ENCODE measurements around the gene WRAP73. TPM values are rescaled to one million over a fixed set of nuclear protein-coding genes. Genes with fewer than 3 reads are reported as not detected.

Gene WRAP73
- total and polyA plus RNA-seq, 9 of the 15 experiments (the other 6 are each of a cell fraction or from before 2014, with no cell fraction given): 4.3 to 51.8 (median 30.1) TPM

- TF ChIP-seq ZNF589 (CRISPR knock-in tag; IDR thresholded peaks at IDR 0.05; ENCODE audit: low read depth): no peak
- TF ChIP-seq NONO (IDR thresholded peaks at IDR 0.05; ENCODE audit: low read depth in 2 of 2, low read length in 1 of 2): no peak
- 0 out of 2 replicates have a peak, but pooled peaks have one; percentile 39 for TF ChIP-seq NBN (IDR thresholded peaks at IDR 0.05; ENCODE audit: low read depth)
- TF ChIP-seq FOSL1 (tag; conservative IDR thresholded peaks at IDR 0.05): no peak
- peak; percentile 52; the same call in 1 of the 2 replicates for TF ChIP-seq DPF2 (IDR thresholded peaks at IDR 0.05)
- no peak for TF ChIP-seq ZSCAN29 (IDR thresholded peaks at IDR 0.05)
- TF ChIP-seq ZNF146 (CRISPR knock-in tag; IDR thresholded peaks at IDR 0.05; ENCODE audit: unreplicated experiment): no peak
- no peak for TF ChIP-seq RFX7 (CRISPR knock-in tag; IDR thresholded peaks at IDR 0.05)
- TF ChIP-seq BCOR (IDR thresholded peaks at IDR 0.05): no peak
- no peak for TF ChIP-seq ZBTB9 (CRISPR knock-in tag; IDR thresholded peaks at IDR 0.05)
- no peak for TF ChIP-seq BRD4 (IDR thresholded peaks at IDR 0.05)
- no peak for TF ChIP-seq SUPT5H (IDR thresholded peaks at IDR 0.05)
- no peak for TF ChIP-seq MED1 (CRISPR knock-in tag; IDR thresholded peaks at IDR 0.05; ENCODE audit: borderline replicate concordance)
- TF ChIP-seq POLR2B (IDR thresholded peaks at IDR 0.05; ENCODE audit: low read depth, partially characterized antibody): no peak
- TF ChIP-seq NR4A1 (CRISPR knock-in tag; IDR thresholded peaks at IDR 0.05): no peak
- TF ChIP-seq NR4A1 (tag; IDR thresholded peaks at IDR 0.05): no peak
- no peak for TF ChIP-seq ZNF699 (CRISPR knock-in tag; IDR thresholded peaks at IDR 0.05; ENCODE audit: insufficient replicate concordance)
- peak; percentile 47 for TF ChIP-seq ARHGAP35 (IDR thresholded peaks at IDR 0.05; ENCODE audit: partially characterized antibody)
- 0 out of 2 replicates have a peak, but pooled peaks have one; percentile 34 for TF ChIP-seq MCM3 (IDR thresholded peaks at IDR 0.05)
- TF ChIP-seq TSC22D4 (tag; IDR thresholded peaks at IDR 0.05): peak; percentile 21; the same call in 1 of the 2 replicates
- TF ChIP-seq MCM7 (IDR thresholded peaks at IDR 0.05): no peak
- no peak for TF ChIP-seq E2F6 (IDR thresholded peaks at IDR 0.05; ENCODE audit: borderline replicate concordance in 1 of 2, extremely low read depth in 1 of 2, insufficient read depth in 1 of 2, insufficient read length in 1 of 2, low read depth in 1 of 2, low read length in 1 of 2, poor library complexity in 1 of 2, severe bottlenecking in 1 of 2)
- TF ChIP-seq ZBTB26 (CRISPR knock-in tag; IDR thresholded peaks at IDR 0.05): peak; percentile 94
- no peak for TF ChIP-seq FOXM1 (IDR thresholded peaks at IDR 0.05; ENCODE audit: low read depth)
- no peak for TF ChIP-seq FOXM1 (CRISPR knock-in tag; IDR thresholded peaks at IDR 0.05; ENCODE audit: low read depth)
- TF ChIP-seq RBBP5 (IDR thresholded peaks at IDR 0.05; ENCODE audit: borderline replicate concordance, insufficient read depth, low read length, poor library complexity, severe bottlenecking): no peak
- no peak for TF ChIP-seq POLR3A (IDR thresholded peaks at IDR 0.05; ENCODE audit: borderline replicate concordance, extremely low read depth, insufficient read depth, insufficient read length)
These were observed 44.7 kb downstream of the WRAP73 start (continued) for GRCh38 chr1:3604997-3605823.
